Stimulated activated CD8-positive, alpha-beta memory T cell treated with anti-CD3 and anti-CD28 coated beads, Interleukin-4, amount 100 ng/mL, for 1 hour (primary cell): ENCODE data around the gene CRAT.

ENCODE experiments used
- DNase-seq, 2 donors: peaks; one replicate each; pipeline ENCODE4 v3.0.0-alpha.2; 2020; ENCODE audit warnings: low read depth in 2 of 2, low spot score in 1 of 2

Gene CRAT

GRCh38 chr9:129111528-129112151 is 1.0 kb upstream of the CRAT start:
- peak in 1 of 2 donors; percentile 6 for DNase-seq

DNA sequence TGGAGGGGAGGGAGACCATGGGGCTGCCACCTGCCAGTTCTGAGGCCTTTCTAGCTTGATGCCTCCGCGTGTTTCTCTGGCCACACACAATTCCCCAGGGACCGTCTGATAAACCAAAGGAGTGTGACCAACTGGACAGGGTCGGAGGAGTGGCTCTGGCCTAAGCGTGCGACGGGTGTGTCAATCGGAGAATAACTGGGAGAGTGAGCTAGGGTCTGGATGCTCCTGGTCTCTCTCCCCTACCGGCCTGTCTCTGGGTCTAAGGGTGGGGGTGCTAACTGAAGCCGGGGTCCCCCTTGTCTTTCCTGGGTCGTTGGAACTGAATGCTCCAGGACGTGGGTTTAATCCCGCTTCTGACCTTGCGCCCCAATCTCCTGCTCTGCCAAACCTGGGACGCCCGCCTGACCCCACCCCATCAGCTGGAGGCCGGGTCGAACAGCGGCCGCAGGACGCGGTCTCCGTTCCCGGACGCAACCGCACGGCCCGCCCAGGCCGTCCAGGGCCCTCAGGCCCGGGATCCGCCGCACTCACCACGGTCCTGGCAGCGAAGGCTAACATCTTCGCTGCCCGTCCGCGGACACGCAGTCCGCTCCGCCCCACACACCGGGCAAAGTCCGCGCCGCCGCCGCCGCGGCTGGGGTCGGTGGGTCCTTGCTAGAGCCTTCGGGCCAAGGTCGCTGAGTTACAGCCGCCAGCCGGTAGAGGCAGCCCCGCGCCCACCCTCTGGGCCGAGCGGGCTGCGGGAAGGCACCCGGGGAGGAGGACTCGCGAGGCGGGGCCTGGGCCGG is 447 bp downstream of the CRAT start:
- DNase-seq, result no peak

DNA sequence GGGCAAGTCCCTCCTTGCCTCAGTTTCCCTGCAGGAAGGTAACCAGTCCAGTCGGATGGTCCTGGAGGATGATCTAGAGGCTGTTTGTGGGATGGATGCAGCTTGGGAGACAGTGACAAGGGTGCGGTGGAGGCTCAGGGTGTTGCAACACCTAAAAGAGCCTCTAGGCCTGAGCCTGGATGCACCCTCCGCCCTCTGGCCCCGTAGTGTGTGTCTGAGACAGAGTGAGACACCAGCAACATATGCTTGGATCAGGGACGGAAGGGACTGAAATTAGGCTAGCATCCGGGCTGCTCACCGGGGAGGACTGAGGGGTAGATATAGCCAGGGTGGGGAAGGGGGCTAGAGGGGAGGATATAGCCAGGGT is 1.1 kb downstream of the CRAT start:
- no peak for DNase-seq

DNA sequence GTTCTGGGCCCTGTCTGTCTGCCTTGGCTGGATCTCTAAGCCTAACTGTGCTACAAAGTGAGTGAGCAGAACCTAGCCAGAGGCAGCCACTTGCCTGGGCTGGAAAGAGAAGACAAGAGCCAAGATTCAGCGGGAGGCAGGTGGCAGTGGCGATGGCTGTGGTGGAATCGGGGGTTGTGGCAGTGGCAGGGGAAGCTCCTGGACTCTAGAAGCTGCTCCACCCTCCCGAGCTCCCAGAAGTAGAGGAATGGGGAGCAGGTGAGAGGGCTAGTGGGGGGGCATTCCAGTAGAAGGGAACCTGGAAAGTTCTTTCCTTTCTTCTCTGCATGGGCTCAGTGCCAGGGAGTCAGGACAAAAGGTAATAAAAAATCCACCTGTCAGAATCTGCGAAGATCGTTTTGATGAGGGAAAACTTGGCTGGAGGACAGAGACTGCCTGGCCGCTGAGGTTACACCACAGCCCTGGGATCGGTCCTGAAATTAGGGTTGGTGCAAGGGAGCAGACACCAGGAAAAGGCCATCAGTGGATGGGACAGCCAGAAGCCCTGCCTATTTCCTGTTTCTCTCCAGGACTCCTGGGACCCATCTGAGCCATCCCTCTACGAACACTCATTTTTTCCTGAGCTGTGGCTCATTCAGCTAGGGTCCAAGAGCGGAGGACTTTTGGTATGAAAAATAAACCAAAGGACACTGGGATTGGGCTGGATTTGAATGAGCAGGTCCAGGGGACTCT is 1.6 kb downstream of the CRAT start:
- DNase-seq, result no peak

- no peak for DNase-seq
Observed at GRCh38 chr9:129108083-129108804, 2.3 kb downstream of the CRAT start.

- no peak for DNase-seq
Observed at GRCh38 chr9:129107651-129108050, 2.9 kb downstream of the CRAT start.

DNA sequence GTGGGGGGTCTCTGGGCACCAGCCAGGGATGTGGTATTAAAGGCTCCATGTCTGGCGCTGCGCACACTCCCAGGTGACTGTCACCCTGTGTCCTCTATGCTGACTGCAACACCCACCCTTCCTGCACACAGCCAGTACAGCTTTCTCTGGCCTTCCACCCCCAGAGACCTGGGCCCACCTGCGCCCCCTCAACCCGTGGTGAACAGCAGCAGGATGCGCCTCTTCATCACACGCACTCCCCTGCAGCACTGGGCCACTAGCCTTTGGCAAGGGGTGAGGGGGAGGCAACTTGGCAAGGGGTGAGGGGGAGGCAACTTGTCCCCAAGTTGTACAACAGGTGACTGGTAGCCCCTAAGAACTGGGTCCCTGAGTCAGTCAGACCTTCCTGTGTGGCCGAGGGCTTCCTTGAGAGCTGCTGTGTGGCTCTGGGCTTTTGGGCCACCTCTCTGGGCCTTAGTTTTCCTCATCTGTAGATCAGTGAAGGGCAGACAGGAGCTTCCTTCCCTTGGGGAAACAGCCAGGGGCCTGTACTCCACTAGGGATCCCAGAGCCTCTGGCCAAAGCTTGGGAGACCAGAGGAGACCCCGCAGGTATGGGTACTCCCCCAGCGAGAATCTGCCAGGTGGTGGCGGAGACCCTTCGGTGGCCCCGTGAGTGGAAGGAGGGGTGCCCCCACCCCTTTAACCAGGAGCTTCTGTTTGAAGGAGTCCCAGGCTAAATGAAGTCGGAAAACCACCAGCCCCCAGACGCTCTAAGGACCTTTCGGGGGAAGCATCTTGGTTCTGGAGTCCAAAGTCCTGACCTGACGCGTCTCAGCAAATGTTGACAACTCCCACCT is 4.5 kb downstream of the CRAT start:
- no peak for DNase-seq

DNA sequence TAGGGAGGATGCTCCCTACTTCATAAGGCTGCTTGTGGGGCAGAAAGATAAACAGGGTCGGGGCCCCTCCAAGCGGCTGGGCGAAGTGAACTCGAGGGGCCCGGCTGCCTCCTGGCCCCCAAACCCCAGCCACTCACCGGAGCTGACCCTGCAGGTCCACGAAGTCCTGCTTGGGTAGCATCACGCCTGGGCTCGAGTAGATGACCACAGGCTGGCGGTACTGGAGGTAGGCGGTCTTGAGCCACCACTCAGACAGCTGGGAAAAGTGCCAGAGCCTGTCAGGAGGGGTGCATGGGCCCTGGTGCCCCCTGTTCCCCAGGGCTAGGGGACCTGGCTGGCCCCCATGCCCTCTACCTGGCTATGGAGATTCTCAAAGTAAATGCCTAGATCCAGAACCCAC is 6.5 kb downstream of the CRAT start:
- no peak for DNase-seq

- DNase-seq, result no peak
Observed at GRCh38 chr9:129103595-129103965, 7.0 kb downstream of the CRAT start.

DNA sequence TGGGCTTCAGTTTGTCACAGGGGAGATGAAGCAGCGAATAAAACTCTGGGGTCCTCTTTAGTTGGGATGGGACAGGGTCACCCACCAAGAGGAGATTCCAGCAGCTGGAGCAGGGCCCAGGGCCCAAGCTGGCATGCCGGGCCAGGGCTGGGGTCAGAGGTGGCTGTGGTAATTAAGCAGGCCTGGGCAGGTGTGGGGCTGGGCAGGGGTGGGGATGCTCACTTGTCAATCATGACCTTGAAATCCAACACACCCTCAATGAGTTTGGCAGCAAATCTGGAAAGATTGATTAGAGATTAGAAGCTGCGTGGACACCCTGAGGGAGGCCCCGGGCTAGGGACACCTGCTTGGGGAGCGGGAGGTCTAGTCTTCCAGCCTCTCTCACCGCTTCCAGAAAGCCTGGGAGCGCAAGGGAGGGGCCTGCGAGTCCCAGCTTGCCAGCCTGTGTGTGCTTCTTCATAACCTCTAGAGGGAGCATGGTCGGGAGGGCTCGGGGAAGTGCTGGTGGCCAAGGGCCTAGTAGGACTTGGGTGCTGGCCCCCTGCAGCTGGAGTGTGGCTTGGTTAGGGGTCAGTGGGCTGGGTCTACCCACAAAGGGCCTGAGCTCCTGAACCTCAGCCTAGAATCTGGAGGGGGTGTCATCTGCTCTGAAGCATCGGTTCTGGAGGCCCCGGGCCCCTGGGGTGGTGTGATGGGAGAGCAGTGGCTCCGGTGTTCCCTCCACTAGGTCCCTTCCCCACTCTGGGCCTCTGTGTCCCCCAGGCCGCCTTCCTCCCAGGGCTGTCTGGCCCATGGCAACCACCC is 7.6 kb downstream of the CRAT start:
- DNase-seq, result no peak

DNA sequence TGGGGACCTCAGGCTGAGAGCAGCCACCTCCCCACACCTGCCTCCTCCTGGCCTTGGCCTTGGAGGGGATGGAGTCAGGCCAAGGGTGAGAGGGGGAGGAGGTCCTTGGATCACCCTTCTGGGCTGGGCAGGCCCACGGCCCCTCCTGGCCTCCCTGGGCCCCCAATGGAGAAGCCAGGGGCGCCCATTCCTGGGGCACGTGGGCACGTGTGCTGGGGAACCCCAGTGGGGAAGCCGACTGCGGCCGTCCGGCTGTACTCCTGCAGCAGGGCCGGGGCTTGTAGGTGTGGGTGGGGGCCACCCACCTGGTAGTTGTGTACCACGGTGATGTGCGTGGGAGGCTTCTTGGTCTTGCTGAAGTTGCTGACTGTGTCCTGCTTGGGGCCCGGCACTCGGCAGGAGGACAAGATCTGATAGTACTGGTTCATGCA is 8.5 kb downstream of the CRAT start:
- DNase-seq, result no peak

GRCh38 chr9:129101279-129101678 is 9.3 kb downstream of the CRAT start:
- no peak for DNase-seq

- no peak for DNase-seq
Observed at GRCh38 chr9:129100383-129101169, 10.0 kb downstream of the CRAT start.

DNA sequence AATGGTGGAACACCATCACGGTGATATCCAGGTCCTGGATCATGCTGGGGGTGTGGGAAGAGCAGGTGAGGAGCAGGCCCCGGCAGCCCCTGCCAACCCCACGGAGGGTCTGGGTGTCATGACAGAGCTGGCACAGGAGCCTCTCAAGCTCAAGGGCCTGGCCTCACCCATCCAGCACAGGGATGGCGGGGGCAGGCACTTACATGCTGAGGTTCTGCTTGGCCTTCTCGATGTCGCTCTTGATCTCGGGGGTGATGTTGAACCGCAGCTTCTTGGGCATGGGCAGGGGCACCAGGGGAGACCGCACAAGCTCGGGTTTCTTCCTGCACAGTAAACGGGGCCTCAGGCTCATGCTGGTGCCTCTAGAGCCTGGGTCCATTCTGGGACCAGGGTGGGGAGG is 12.3 kb downstream of the CRAT start:
- no peak for DNase-seq

- DNase-seq, result no peak
Observed at GRCh38 chr9:129097671-129098306, 12.8 kb downstream of the CRAT start.

GRCh38 chr9:129095908-129096307 is 14.7 kb downstream of the CRAT start:
- no peak for DNase-seq

DNA sequence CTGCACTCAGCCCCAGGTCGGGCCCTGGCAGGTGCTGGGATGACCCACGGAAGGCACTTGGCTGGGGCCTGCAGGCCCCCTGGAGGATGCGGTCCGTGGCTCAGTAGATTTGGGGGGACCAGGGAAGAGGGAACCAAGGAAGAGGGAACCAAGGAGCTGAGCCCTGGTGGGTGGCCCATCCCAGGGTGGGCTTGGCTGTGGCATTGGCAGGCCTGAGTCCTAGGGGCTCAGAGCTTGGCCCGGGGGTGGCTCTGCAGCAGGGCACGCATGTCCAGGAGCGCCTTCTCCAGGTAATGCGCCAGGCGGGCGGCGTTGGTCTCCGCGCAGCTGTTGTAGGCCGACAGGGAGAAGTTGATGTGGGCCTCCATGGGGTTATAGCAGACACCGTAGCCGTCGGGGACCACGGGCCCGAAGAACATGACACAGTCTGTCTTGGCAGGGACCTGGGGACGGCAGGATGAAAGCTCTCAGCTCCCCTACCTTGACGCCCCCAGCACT is 15.4 kb downstream of the CRAT start:
- DNase-seq, result no peak

GRCh38 chr9:129094387-129095169 is 16.0 kb downstream of the CRAT start:
- no peak for DNase-seq
